TTC549 (cell line): Measurements from ENCODE around the gene SLC41A3.
"Not testable (repeated sequence)": the region's sequence is repeated elsewhere in the genome, so short reads cannot be mapped to it uniquely, and the experiment has no call there.

ENCODE experiments used
- FAIRE-seq: peaks from 2 replicates; lab custom pipeline; 2012; peaks lifted over from hg19 to GRCh38; lab: Jason Lieb, UNC

Gene SLC41A3

GRCh38 chr3:126081618-126082361 is 2.1 kb downstream of the SLC41A3 start:
- FAIRE-seq: no peak

- FAIRE-seq: no peak
Observed at GRCh38 chr3:126080970-126081369, 3.0 kb downstream of the SLC41A3 start.

- no peak for FAIRE-seq
Observed at GRCh38 chr3:126078866-126079265, 5.1 kb downstream of the SLC41A3 start.

- FAIRE-seq: no peak
Observed at GRCh38 chr3:126077754-126078153, 6.2 kb downstream of the SLC41A3 start.

- no peak for FAIRE-seq
Observed at GRCh38 chr3:126076140-126076539, 7.8 kb downstream of the SLC41A3 start.

GRCh38 chr3:126070146-126070545 is 13.8 kb downstream of the SLC41A3 start:
- FAIRE-seq: no peak

GRCh38 chr3:126067959-126068358 is 16.0 kb downstream of the SLC41A3 start:
- FAIRE-seq: no peak

GRCh38 chr3:126066676-126067075 is 17.2 kb downstream of the SLC41A3 start:
- not testable (repeated sequence) for FAIRE-seq

GRCh38 chr3:126065876-126066275 is 18.0 kb downstream of the SLC41A3 start:
- FAIRE-seq: no peak

- FAIRE-seq: no peak
Observed at GRCh38 chr3:126064627-126065258, 19.2 kb downstream of the SLC41A3 start.

- no peak for FAIRE-seq
Observed at GRCh38 chr3:126063358-126063965, 20.5 kb downstream of the SLC41A3 start.

- no peak for FAIRE-seq
Observed at GRCh38 chr3:126061301-126062032, 22.5 kb downstream of the SLC41A3 start.

- FAIRE-seq: no peak
Observed at GRCh38 chr3:126060613-126061145, 23.2 kb downstream of the SLC41A3 start.

- FAIRE-seq: no peak
Observed at GRCh38 chr3:126058666-126059065, 25.3 kb downstream of the SLC41A3 start.

- no peak for FAIRE-seq
Observed at GRCh38 chr3:126057936-126058335, 26.0 kb downstream of the SLC41A3 start.

GRCh38 chr3:126057501-126057819 is 26.5 kb downstream of the SLC41A3 start:
- no peak for FAIRE-seq

- FAIRE-seq: no peak
Observed at GRCh38 chr3:126056681-126057500, 27.0 kb downstream of the SLC41A3 start.

GRCh38 chr3:126056088-126056487 is 27.8 kb downstream of the SLC41A3 start:
- FAIRE-seq: no peak

- no peak for FAIRE-seq
Observed at GRCh38 chr3:126054870-126055269, 29.1 kb downstream of the SLC41A3 start.

- FAIRE-seq: no peak
Observed at GRCh38 chr3:126053949-126054569, 29.9 kb downstream of the SLC41A3 start.

- no peak for FAIRE-seq
Observed at GRCh38 chr3:126053513-126053912, 30.4 kb downstream of the SLC41A3 start.
